Neural progenitor cell (in vitro differentiated cells): ENCODE measurements around the gene GFY. TPM values are rescaled to one million over a fixed set of nuclear protein-coding genes. Genes with fewer than 3 reads are reported as not detected.

Experiments used
- DNase-seq: peaks from one replicate; pipeline ENCODE4 v3.0.0-alpha.2; 2016; ENCODE audit warnings: low spot score
- H2AFZ ChIP-seq: fragments of 200-600 bp; sonication (generic); replicated peaks from 2 replicates; pipeline ENCODE4 v1.6.1; 2016; ENCODE audit warnings: antibody characterized with exemption
- H3F3A ChIP-seq: fragments of 200-600 bp; sonication (generic); 2 replicates; pipeline ENCODE4 v1.6.1; 2016; ENCODE audit warnings: antibody characterized with exemption, low read depth
- H3K27ac ChIP-seq: fragments of 200-600 bp; sonication (generic); 2 replicates; pipeline ENCODE4 v1.5.1; 2016; ENCODE audit warnings: mild to moderate bottlenecking
- H3K27me3 ChIP-seq: fragments of 200-600 bp; sonication (generic); 2 replicates; pipeline ENCODE4 v1.6.1; 2016; ENCODE audit warnings: mild to moderate bottlenecking, moderate library complexity
- H3K36me3 ChIP-seq: fragments of 200-600 bp; sonication (generic); 2 replicates; pipeline ENCODE4 v1.5.1; 2016
- H3K4me1 ChIP-seq: fragments of 200-600 bp; sonication (generic); 2 replicates; pipeline ENCODE4 v1.6.1; 2016; ENCODE audit warnings: mixed run types
- H3K4me2 ChIP-seq: fragments of 200-600 bp; sonication (generic); 2 replicates; pipeline ENCODE4 v1.6.1; 2016
- H3K4me3 ChIP-seq: fragments of 200-600 bp; sonication (generic); 2 replicates; pipeline ENCODE4 v1.5.1; 2016
- H3K79me2 ChIP-seq: fragments of 200-600 bp; sonication (generic); 2 replicates; pipeline ENCODE4 v1.6.1; 2016; ENCODE audit warnings: low read depth
- H3K9ac ChIP-seq: fragments of 200-600 bp; sonication (generic); 2 replicates; pipeline ENCODE4 v1.6.1; 2016
- H3K9me3 ChIP-seq: fragments of 200-600 bp; sonication (generic); 2 replicates; pipeline ENCODE4 v1.5.1; 2016; ENCODE audit warnings: low read depth
- H4K20me1 ChIP-seq: fragments of 200-600 bp; sonication (generic); 2 replicates; pipeline ENCODE4 v1.6.1; 2016; ENCODE audit warnings: low read depth
- H3K27ac Mint-ChIP-seq: 3 replicates; pipeline ENCODE4 v1.8.0; 2021; ENCODE audit warnings: mixed read lengths
- H3K27me3 Mint-ChIP-seq: 2 replicates; pipeline ENCODE4 v1.8.0; 2022; ENCODE audit warnings: low read depth, mild to moderate bottlenecking, inconsistent platforms, moderate library complexity, mixed read lengths; ENCODE audit not compliant: insufficient read depth
- H3K36me3 Mint-ChIP-seq: 3 replicates; pipeline ENCODE4 v1.8.0; 2021; ENCODE audit warnings: mixed read lengths
- H3K4me1 Mint-ChIP-seq: 3 replicates; pipeline ENCODE4 v1.8.0; 2021; ENCODE audit warnings: mixed read lengths
- H3K4me3 Mint-ChIP-seq: 3 replicates; pipeline ENCODE4 v1.8.0; 2021; ENCODE audit warnings: mild to moderate bottlenecking, moderate library complexity, mixed read lengths
- H3K9me3 Mint-ChIP-seq: 3 replicates; pipeline ENCODE4 v1.8.0; 2020; ENCODE audit warnings: mixed read lengths
- EZH2 ChIP-seq: fragments of 200-600 bp; sonication (generic); IDR thresholded peaks from 2 replicates; pipeline ENCODE4 v1.6.1; 2017; ENCODE audit warnings: antibody characterized with exemption, mild to moderate bottlenecking, moderate library complexity
- EZH2phosphoT487 ChIP-seq: fragments of 200-600 bp; sonication (generic); IDR thresholded peaks from 2 replicates; pipeline ENCODE4 v1.6.1; 2017; ENCODE audit warnings: antibody characterized with exemption
- total RNA-seq: library from RNA; depleted of rRNA; stranded (reverse); fragments of >200 nt; gene quantifications from 2 replicates; pipeline ENCODE4 v1.2.3, GENCODE V29; 2015; ENCODE audit warnings: low replicate concordance
- TF ChIP-seq, protein P1 (sequence below): fragments of 200-600 bp; sonication (generic); IDR thresholded peaks from 2 replicates; pipeline ENCODE4 v1.5.1; 2017; ENCODE audit warnings: antibody characterized with exemption, mild to moderate bottlenecking

The GFY gene
- total RNA-seq, 1 donor from 2014 or later = not detected

DNA sequence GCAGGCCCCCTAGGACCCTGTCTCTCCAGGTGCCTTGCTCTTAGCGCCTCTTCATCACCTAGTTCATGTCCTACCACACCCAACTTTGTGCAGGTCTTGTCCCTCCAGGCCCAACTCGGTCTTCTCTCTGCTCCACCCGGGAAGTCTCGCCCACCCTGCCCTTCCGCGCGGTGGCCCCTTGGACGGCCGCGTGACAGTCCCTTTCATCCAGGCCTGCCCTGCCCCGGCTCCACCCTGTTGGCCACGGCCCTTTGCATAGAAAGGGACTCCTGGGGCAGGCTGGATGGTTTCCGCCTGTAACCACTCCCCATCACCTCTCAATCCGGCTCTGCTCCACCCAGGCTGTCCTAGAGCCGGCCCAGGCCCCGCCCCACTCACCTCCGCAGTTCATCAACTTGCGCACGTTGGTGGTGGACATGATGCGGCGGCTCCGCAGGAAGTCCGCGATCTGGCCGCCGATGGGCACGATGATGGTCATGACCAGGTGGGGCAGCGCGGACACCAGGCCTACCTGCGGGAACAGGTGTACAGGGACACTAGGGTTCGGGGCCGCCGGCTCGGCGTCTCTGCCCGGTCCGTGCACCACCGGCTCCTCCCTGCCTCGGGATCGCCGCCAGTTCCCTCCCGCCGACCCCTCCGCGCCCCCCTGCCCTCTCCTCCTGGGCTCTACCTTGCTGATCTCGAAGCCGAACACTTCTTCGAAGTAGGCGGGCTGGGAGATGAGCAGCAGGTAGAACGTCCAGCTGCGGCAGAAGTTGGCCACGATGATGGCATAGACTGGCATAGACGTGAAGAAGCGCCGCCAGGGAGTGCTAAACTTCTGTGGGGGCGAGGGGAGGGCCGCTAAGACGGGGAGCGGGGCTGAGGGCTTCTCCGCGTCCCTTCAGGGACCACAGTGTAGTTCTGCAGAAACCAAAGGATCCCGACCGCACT is 7.2 kb downstream of the GFY start:
- H3K9me3 Mint-ChIP-seq = peaks cover 12% of the 10 kb centered on the region
- Histone ChIP-seq H3K4me3 (peak overlapping the region; percentile 30), H2AFZ (no peak overlapping the region), H4K20me1 (no peaks in the 10 kb centered on the region), H3K36me3 (no peaks in the 10 kb centered on the region), H3F3A (peaks cover 59% of the 10 kb centered on the region), H3K27ac (no peak overlapping the region), H3K79me2 (no peaks in the 10 kb centered on the region), H3K9ac (no peak overlapping the region), H3K4me1 (peaks cover 21% of the 10 kb centered on the region), H3K4me2 (peak overlapping the region; percentile 57), H3K27me3 (peaks cover 96% of the 10 kb centered on the region), H3K9me3 (no peaks in the 10 kb centered on the region)
- peaks cover 61% of the 10 kb centered on the region for H3K27me3 Mint-ChIP-seq
- H3K4me3 Mint-ChIP-seq = no peak overlapping the region
- TF ChIP-seq, protein P1, sequence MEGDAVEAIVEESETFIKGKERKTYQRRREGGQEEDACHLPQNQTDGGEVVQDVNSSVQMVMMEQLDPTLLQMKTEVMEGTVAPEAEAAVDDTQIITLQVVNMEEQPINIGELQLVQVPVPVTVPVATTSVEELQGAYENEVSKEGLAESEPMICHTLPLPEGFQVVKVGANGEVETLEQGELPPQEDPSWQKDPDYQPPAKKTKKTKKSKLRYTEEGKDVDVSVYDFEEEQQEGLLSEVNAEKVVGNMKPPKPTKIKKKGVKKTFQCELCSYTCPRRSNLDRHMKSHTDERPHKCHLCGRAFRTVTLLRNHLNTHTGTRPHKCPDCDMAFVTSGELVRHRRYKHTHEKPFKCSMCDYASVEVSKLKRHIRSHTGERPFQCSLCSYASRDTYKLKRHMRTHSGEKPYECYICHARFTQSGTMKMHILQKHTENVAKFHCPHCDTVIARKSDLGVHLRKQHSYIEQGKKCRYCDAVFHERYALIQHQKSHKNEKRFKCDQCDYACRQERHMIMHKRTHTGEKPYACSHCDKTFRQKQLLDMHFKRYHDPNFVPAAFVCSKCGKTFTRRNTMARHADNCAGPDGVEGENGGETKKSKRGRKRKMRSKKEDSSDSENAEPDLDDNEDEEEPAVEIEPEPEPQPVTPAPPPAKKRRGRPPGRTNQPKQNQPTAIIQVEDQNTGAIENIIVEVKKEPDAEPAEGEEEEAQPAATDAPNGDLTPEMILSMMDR = no peak
- TF ChIP-seq EZH2phosphoT487 = peak; percentile 83
- peak; percentile 95 for TF ChIP-seq EZH2
- peaks cover 39% of the 10 kb centered on the region for H3K4me1 Mint-ChIP-seq
- H3K36me3 Mint-ChIP-seq = peaks cover 2% of the 10 kb centered on the region
- H3K27ac Mint-ChIP-seq = no peak overlapping the region
- DNase-seq = peak; percentile 75

DNA sequence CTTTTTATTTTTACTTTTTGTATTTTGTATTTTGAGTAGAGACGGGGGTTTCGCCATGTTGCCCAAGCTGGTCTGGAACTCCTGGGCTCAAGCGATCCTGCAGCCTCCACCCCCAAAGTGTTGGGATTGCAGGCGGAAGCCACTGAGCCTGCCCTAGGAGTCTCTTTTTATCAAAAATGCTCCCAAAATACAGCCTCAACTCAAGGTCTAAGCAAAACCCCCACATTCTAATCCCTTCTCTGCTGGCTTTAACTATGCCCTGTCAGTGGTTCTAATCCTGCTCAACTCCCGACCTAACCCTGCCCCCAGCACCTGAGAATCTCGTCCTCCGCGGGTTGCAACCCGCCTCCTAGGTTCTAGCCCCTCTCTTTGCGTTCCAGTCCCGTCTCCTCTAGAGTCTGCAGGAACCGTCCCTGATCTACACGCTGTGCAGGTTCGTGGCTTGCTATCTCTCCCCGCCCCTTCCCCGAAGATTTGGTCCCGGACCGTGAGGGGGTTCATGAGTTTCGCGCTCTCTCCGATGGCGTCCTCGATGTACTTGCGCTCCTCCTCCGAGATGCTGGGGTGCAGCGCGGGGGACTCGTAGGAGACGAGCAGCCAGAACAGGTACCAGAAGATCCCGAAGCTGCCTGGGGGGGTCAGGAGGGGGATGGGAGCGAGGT is 8.2 kb downstream of the GFY start:
- Histone ChIP-seq H3K4me2 (no peak overlapping the region), H3K4me1 (peaks cover 21% of the 10 kb centered on the region), H3K79me2 (no peaks in the 10 kb centered on the region), H2AFZ (no peak overlapping the region), H3K27ac (no peak overlapping the region), H4K20me1 (no peaks in the 10 kb centered on the region), H3K36me3 (no peaks in the 10 kb centered on the region), H3K4me3 (no peak overlapping the region), H3K27me3 (peaks cover 96% of the 10 kb centered on the region), H3K9ac (no peak overlapping the region), H3K9me3 (no peaks in the 10 kb centered on the region), H3F3A (peaks cover 58% of the 10 kb centered on the region)
- TF ChIP-seq EZH2 (no peak), EZH2phosphoT487 (no peak)
- TF ChIP-seq, protein P1 = no peak
- Mint-ChIP-seq H3K4me1 (peaks cover 33% of the 10 kb centered on the region), H3K9me3 (peaks cover 12% of the 10 kb centered on the region), H3K36me3 (peaks cover 2% of the 10 kb centered on the region), H3K27ac (no peak overlapping the region), H3K4me3 (no peak overlapping the region), H3K27me3 (peaks cover 63% of the 10 kb centered on the region)
- DNase-seq = no peak

DNA sequence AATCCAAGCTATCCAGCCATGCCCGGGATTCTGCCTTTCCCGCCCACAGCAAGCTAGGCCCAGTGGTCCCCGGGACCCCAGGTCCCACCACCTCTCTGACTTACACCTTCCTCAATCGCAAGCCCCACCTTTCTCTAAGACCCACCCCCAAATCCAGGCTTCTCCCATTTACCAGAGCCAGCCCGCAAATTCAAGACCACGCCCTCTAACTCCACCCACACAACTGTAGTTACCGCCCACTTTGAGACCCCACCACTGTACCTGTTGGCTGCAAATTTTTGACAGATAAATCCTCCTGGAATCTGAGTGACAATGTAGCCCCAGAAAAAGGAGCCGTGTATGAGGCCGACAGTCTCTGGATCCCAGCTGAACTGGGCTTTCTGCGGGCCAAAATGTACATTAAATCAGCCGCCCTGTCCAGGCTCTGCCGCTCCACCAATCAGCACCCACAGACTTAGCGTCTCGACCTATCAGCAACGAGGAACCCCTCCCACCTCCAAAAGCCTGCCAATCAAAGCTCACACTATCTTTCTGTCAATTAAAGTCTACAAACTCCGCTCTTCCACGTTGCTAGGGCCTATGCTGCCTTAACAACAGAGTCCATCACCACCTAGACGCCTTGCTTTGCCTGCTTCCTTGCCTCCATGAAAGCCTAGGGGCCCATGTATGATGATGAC is 9.9 kb downstream of the GFY start:
- Histone ChIP-seq H3K9me3 (no peaks in the 10 kb centered on the region), H4K20me1 (no peaks in the 10 kb centered on the region), H3K4me1 (peaks cover 12% of the 10 kb centered on the region), H3K36me3 (no peaks in the 10 kb centered on the region), H3K4me2 (no peak overlapping the region), H3F3A (peaks cover 43% of the 10 kb centered on the region), H3K9ac (no peak overlapping the region), H3K4me3 (no peak overlapping the region), H3K27ac (no peak overlapping the region), H3K27me3 (peaks cover 96% of the 10 kb centered on the region), H2AFZ (no peak overlapping the region), H3K79me2 (no peaks in the 10 kb centered on the region)
- peaks cover 2% of the 10 kb centered on the region for H3K36me3 Mint-ChIP-seq
- H3K27me3 Mint-ChIP-seq = peaks cover 74% of the 10 kb centered on the region
- H3K4me3 Mint-ChIP-seq = peak overlapping the region; percentile 60
- H3K4me1 Mint-ChIP-seq = peaks cover 19% of the 10 kb centered on the region
- DNase-seq = no peak
- H3K27ac Mint-ChIP-seq = peak overlapping the region; percentile 23
- peaks cover 9% of the 10 kb centered on the region for H3K9me3 Mint-ChIP-seq
- no peak for TF ChIP-seq EZH2phosphoT487
- TF ChIP-seq EZH2 = no peak
- TF ChIP-seq, protein P1 = no peak
